Hematopoietic multipotent progenitor cell (in vitro differentiated cells): ENCODE results near the gene PIM3. TPM values are rescaled to one million over a fixed set of nuclear protein-coding genes. Genes with fewer than 3 reads are reported as not detected.
"Not testable (repeated sequence)": the region's sequence is repeated elsewhere in the genome, so short reads cannot be mapped to it uniquely, and the experiment has no call there.

Experiments
- DNase-seq, 3 donors: peaks; one replicate each; pipeline ENCODE4 v3.0.0-alpha.2; 2011 to 2015; ENCODE audit warnings: low read depth in 2 of 3, low spot score in 2 of 3
- total RNA-seq: library from RNA; depleted of rRNA; stranded (reverse); fragments of >200 nt; gene quantifications from one replicate; pipeline ENCODE4 v1.2.3, GENCODE V29; 2012

The PIM3 gene
- total RNA-seq, 1 donor: 84.6 TPM

- no peak for DNase-seq
Observed at GRCh38 chr22:49977578-49977977, 17.0 kb downstream of the PIM3 start.

GRCh38 chr22:49979587-49980264, 19.2 kb downstream of the PIM3 start:
- DNase-seq: peak in 1 of 3 donors; percentile 49

- DNase-seq: not testable (repeated sequence)
Observed at GRCh38 chr22:49981799-49982198, 21.2 kb downstream of the PIM3 start.

GRCh38 chr22:49983148-49984042, 22.8 kb downstream of the PIM3 start:
- DNase-seq: peak in 1 of 3 donors; percentile 61

- no peak for DNase-seq
Observed at GRCh38 chr22:49986325-49986724, 25.8 kb downstream of the PIM3 start.

GRCh38 chr22:49989826-49990225, 29.3 kb downstream of the PIM3 start:
- not testable (repeated sequence) for DNase-seq

GRCh38 chr22:49991167-49991566, 30.6 kb downstream of the PIM3 start:
- no peak for DNase-seq

- no peak for DNase-seq
Observed at GRCh38 chr22:49991907-49992533, 31.4 kb downstream of the PIM3 start.

- peak in 2 of 3 donors; percentile 64 to 72 for DNase-seq
Observed at GRCh38 chr22:49992921-49993648, 32.5 kb downstream of the PIM3 start.

- no peak for DNase-seq
Observed at GRCh38 chr22:49993649-49994360, 33.2 kb downstream of the PIM3 start.

GRCh38 chr22:49994361-49995040, 33.9 kb downstream of the PIM3 start:
- DNase-seq: no peak

GRCh38 chr22:49995041-49995360, 34.4 kb downstream of the PIM3 start:
- no peak for DNase-seq

GRCh38 chr22:49995361-49996118, 35.0 kb downstream of the PIM3 start:
- no peak for DNase-seq

- no peak for DNase-seq
Observed at GRCh38 chr22:49996119-49996517, 35.5 kb downstream of the PIM3 start.

- no peak for DNase-seq
Observed at GRCh38 chr22:49996518-49997250, 36.1 kb downstream of the PIM3 start.

- no peak for DNase-seq
Observed at GRCh38 chr22:49997251-49997599, 36.7 kb downstream of the PIM3 start.

- DNase-seq: no peak
Observed at GRCh38 chr22:49997932-49998717, 37.6 kb downstream of the PIM3 start.

- DNase-seq: no peak
Observed at GRCh38 chr22:49998718-49999062, 38.1 kb downstream of the PIM3 start.
